ENCODE data around the gene TCF12.
"Not testable (repeated sequence)": the region's sequence is repeated elsewhere in the genome, so short reads cannot be mapped to it uniquely, and the experiment has no call there.

The TCF12 gene

DNA sequence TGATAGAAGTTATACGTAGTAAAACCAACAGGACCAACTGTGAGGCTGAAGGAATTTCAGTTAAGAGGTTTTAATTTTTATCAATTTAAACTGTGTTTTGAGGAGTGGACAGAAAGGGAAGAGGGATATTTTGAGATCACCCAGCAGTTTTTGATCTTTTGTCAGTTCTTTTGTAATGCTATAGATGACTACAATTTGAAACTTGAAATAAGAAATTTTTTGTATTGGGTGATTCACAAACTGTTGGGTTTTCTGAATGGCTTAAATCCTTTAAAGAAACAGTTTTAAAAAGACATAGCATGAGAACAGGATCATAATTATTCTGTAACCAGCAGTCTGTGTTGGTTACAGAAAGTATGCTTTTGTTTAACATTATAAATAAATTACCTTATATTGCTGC is 67.4 kb downstream of the TCF12 start:
- Histone ChIP-seq H3K27me3 (ENCODE audit: control insufficient read depth, insufficient read depth, low read length) (no peaks in the 10 kb centered on the region), H3K4me3 (ENCODE audit: low read depth, low read length) (no peak overlapping the region), H3K9me3 (ENCODE audit: control insufficient read depth, insufficient read depth, low read length) (no peaks in the 10 kb centered on the region), H3K36me3 (ENCODE audit: control insufficient read depth, insufficient read depth, low read length) (no peaks in the 10 kb centered on the region), H3K9ac (ENCODE audit: low read depth, low read length) (no peak overlapping the region), H3K4me1 (ENCODE audit: control insufficient read depth, insufficient read depth, low read length) (no peaks in the 10 kb centered on the region)

DNA sequence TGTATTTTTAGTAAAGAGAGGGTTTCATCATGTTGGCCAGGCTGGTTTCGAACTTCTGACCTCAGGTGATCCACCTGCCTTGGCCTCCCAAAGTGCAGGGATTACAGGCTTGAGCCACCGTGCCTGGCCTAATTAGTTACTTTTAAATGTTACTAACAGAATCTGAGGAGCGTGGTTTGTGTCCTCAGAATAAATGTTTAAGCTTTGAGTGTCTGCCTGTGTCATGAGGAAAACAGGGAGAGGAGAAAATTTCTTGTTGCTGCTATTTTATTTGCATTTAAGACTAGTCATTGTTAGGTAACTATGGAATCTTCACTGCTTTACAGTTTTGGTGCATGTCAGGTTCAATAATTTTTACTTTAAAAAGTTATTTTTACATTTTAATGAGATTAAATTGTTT is 68.8 kb downstream of the TCF12 start:
- Histone ChIP-seq H3K27me3 (ENCODE audit: control insufficient read depth, insufficient read depth, low read length) (no peaks in the 10 kb centered on the region), H3K9me3 (ENCODE audit: control insufficient read depth, insufficient read depth, low read length) (no peaks in the 10 kb centered on the region), H3K4me1 (ENCODE audit: control insufficient read depth, insufficient read depth, low read length) (no peaks in the 10 kb centered on the region), H3K4me3 (ENCODE audit: low read depth, low read length) (no peak overlapping the region), H3K36me3 (ENCODE audit: control insufficient read depth, insufficient read depth, low read length) (no peaks in the 10 kb centered on the region), H3K9ac (ENCODE audit: low read depth, low read length) (no peak overlapping the region)

DNA sequence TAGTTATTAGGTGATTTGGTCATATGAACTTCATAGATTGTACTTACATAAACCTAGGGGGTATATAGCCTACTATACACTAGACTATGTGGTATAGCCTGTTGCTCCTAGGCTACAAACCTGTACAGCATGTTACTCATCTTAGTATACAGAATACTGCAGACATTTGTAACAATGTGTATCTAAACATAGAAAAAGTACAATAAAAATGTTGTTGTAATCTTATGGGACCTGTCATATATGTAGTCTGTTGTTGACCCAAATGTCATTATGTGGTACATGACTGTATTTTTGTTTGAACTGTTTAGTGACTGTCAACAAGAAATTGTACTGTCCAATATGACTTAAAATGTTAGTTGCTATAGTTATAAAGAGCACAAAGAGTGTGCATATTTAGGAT is 69.8 kb downstream of the TCF12 start:
- no peaks in the 10 kb centered on the region for H3K9me3 ChIP-seq (ENCODE audit: control insufficient read depth, insufficient read depth, low read length)
- H3K4me3 ChIP-seq (ENCODE audit: low read depth, low read length), result no peak overlapping the region
- no peaks in the 10 kb centered on the region for H3K36me3 ChIP-seq (ENCODE audit: control insufficient read depth, insufficient read depth, low read length)
- no peak overlapping the region for H3K9ac ChIP-seq (ENCODE audit: low read depth, low read length)
- no peaks in the 10 kb centered on the region for H3K4me1 ChIP-seq (ENCODE audit: control insufficient read depth, insufficient read depth, low read length)
- H3K27me3 ChIP-seq (ENCODE audit: control insufficient read depth, insufficient read depth, low read length), result no peaks in the 10 kb centered on the region

DNA sequence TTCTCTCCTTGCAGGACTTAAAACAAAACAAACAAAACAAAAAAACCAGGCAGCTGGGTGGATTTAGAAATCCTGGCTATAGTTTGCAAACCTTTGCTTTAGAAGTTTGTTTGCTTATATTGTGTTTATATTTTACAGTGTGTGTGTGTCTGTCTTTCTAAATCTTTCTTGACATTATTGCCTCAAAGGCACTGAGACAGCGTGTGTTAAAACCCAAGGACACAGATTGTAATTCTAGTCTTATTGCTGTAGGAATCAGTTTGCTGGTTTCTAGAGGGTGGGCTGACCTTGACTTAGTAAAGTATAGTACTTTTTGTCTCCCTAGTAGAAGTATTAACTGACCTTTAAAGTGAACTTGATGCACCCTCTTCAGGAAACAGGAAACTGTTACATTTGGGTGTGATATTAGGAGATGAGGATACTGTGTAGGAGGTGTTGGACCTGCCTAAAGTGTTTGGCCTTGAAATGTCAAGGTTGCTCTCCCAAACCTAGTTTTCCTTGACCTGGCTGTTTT is 71.0 kb downstream of the TCF12 start:
- no peak overlapping the region for H3K4me3 ChIP-seq (ENCODE audit: low read depth, low read length)
- H3K4me1 ChIP-seq (ENCODE audit: control insufficient read depth, insufficient read depth, low read length), result no peaks in the 10 kb centered on the region
- H3K27me3 ChIP-seq (ENCODE audit: control insufficient read depth, insufficient read depth, low read length), result no peaks in the 10 kb centered on the region
- H3K9ac ChIP-seq (ENCODE audit: low read depth, low read length), result no peak overlapping the region
- no peaks in the 10 kb centered on the region for H3K9me3 ChIP-seq (ENCODE audit: control insufficient read depth, insufficient read depth, low read length)
- H3K36me3 ChIP-seq (ENCODE audit: control insufficient read depth, insufficient read depth, low read length), result no peaks in the 10 kb centered on the region

DNA sequence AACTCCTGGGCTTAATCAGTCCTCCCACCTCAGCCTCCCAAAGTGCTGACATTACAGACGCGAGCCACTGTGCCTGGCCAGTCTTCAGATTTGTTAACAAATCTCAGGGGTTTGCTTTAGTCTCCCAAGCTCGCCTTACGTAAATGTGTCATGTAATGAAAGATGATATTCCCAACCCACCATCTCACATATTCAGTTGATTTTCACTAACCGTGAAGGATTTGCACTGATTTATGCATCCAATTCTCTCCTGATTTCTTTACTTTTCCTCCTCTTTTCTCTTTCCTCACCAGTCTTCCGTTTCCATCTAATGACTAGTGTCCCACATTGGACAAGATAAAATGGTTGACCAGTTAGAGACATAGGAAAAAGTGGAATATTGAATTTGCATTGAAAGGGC is 72.6 kb downstream of the TCF12 start:
- no peaks in the 10 kb centered on the region for H3K4me1 ChIP-seq (ENCODE audit: control insufficient read depth, insufficient read depth, low read length)
- no peaks in the 10 kb centered on the region for H3K9me3 ChIP-seq (ENCODE audit: control insufficient read depth, insufficient read depth, low read length)
- no peak overlapping the region for H3K9ac ChIP-seq (ENCODE audit: low read depth, low read length)
- H3K27me3 ChIP-seq (ENCODE audit: control insufficient read depth, insufficient read depth, low read length), result no peaks in the 10 kb centered on the region
- no peak overlapping the region for H3K4me3 ChIP-seq (ENCODE audit: low read depth, low read length)
- no peaks in the 10 kb centered on the region for H3K36me3 ChIP-seq (ENCODE audit: control insufficient read depth, insufficient read depth, low read length)

DNA sequence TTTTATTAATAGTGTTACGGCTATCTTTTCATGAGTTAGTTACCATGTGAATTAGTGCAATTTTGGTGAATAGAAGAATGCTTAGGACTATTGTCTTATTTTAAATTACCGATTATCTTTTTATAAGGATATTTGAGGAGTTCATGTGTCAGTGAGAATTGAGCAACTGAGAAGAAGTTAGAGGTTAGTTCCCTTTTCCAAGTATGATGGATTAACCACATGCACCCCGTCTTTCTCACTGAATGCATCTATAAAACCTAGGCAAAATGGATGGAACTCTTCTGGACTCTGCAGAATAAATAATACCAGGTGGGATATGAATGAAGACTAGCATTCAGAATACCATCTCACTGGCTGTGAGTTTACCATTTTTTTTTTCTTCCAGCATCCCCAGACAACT is 74.3 kb downstream of the TCF12 start:
- Histone ChIP-seq H3K36me3 (ENCODE audit: control insufficient read depth, insufficient read depth, low read length) (no peaks in the 10 kb centered on the region), H3K9me3 (ENCODE audit: control insufficient read depth, insufficient read depth, low read length) (no peaks in the 10 kb centered on the region), H3K9ac (ENCODE audit: low read depth, low read length) (no peak overlapping the region), H3K4me3 (ENCODE audit: low read depth, low read length) (no peak overlapping the region), H3K4me1 (ENCODE audit: control insufficient read depth, insufficient read depth, low read length) (no peaks in the 10 kb centered on the region), H3K27me3 (ENCODE audit: control insufficient read depth, insufficient read depth, low read length) (no peaks in the 10 kb centered on the region)

DNA sequence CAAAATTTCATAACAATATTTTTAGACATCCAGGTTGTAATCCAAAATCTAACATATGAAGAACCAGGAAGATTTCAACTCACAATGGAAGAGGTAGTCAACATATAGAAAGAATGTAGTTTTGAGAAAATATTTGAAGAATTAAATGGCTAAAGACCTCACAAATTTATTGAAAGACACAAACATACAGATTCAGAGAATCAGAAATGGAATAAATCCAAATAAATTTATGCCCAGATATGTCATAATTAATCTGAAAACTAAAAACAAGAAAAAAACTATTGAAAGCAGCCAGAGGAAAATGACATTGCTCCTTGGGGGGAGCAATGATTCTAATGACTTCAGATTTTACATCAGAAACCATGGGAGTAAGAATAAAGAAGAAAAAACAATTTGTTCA is 75.8 kb downstream of the TCF12 start:
- no peaks in the 10 kb centered on the region for H3K9me3 ChIP-seq (ENCODE audit: control insufficient read depth, insufficient read depth, low read length)
- no peak overlapping the region for H3K4me3 ChIP-seq (ENCODE audit: low read depth, low read length)
- no peaks in the 10 kb centered on the region for H3K27me3 ChIP-seq (ENCODE audit: control insufficient read depth, insufficient read depth, low read length)
- H3K4me1 ChIP-seq (ENCODE audit: control insufficient read depth, insufficient read depth, low read length), result no peaks in the 10 kb centered on the region
- H3K9ac ChIP-seq (ENCODE audit: low read depth, low read length), result no peak overlapping the region
- no peaks in the 10 kb centered on the region for H3K36me3 ChIP-seq (ENCODE audit: control insufficient read depth, insufficient read depth, low read length)

DNA sequence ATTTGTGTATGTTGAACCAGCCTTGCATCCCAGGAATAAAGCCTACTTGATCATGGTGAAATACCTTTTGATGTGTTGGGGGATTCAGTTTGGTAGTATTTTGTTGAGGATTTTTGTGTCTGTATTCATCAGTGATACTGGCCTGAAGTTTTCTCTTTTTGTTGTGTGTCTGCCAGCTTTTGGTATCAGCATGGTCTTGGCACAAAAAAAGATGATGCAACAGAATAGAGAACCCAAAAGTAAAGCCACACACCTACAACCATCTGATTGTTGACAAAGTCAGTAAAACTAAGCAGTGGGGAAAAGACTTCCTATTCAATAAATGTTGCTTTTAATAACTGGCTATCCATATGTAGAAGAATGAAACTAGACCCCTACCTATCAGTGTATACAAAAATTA is 77.6 kb downstream of the TCF12 start:
- no peaks in the 10 kb centered on the region for H3K9me3 ChIP-seq (ENCODE audit: control insufficient read depth, insufficient read depth, low read length)
- H3K9ac ChIP-seq (ENCODE audit: low read depth, low read length), result no peak overlapping the region
- H3K27me3 ChIP-seq (ENCODE audit: control insufficient read depth, insufficient read depth, low read length), result no peaks in the 10 kb centered on the region
- H3K4me3 ChIP-seq (ENCODE audit: low read depth, low read length), result no peak overlapping the region
- H3K36me3 ChIP-seq (ENCODE audit: control insufficient read depth, insufficient read depth, low read length), result no peaks in the 10 kb centered on the region
- H3K4me1 ChIP-seq (ENCODE audit: control insufficient read depth, insufficient read depth, low read length), result no peaks in the 10 kb centered on the region

DNA sequence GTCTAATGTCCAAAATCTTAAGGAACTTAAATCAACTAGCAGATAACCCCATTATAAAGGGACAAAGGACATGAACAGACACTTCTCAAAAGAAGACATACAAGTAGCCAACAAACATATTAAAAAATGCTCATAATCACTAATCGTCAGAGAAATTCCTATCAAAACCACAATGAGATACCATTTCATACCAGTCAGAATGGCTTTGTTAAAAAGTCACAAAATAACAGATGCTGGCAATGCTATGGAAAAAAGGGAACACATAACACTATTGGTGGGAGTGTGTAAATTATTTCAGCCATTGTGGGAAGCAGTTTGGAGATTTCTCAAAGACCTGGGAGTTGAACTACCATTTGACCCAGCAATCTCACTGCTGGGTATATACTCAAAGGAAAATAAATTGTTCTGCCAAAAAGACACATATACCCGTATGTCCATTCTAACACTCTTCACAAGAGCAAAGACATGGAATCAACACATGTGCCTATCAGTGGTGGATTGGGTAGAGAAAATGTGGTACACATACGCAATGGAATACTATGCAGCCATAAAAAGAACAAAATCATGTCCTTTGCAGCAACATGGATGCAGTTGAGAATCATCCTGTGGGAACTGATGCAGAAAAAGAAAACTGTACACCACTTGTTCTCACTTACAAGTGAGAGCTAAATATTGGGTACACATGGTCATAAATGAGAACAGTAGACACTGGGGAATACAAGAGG is 78.5 kb downstream of the TCF12 start:
- no peaks in the 10 kb centered on the region for H3K27me3 ChIP-seq (ENCODE audit: control insufficient read depth, insufficient read depth, low read length)
- no peak overlapping the region for H3K4me3 ChIP-seq (ENCODE audit: low read depth, low read length)
- no peak overlapping the region for H3K9ac ChIP-seq (ENCODE audit: low read depth, low read length)
- H3K9me3 ChIP-seq (ENCODE audit: control insufficient read depth, insufficient read depth, low read length), result no peaks in the 10 kb centered on the region
- no peaks in the 10 kb centered on the region for H3K4me1 ChIP-seq (ENCODE audit: control insufficient read depth, insufficient read depth, low read length)
- H3K36me3 ChIP-seq (ENCODE audit: control insufficient read depth, insufficient read depth, low read length), result no peaks in the 10 kb centered on the region

DNA sequence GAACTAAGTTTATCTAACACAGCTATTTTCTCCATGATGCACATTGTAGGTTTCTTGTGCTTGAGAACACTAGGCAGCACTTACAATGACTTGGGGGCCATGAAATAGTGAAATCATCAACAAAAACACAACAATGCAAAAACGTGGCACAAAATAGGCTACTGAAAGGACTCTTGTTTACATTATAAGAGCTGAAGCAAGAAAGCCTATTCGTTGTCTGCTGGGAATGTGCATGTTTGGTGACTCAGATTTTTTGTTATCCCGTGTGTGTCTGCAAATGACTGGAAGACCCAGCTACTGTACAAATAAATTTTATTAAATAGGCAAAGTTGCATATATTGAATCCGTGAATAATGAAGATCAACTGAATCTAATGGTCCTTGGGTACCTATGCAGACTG is 85.0 kb downstream of the TCF12 start:
- H3K4me1 ChIP-seq (ENCODE audit: control insufficient read depth, insufficient read depth, low read length), result peaks cover 3% of the 10 kb centered on the region
- H3K9me3 ChIP-seq (ENCODE audit: control insufficient read depth, insufficient read depth, low read length), result no peaks in the 10 kb centered on the region
- H3K36me3 ChIP-seq (ENCODE audit: control insufficient read depth, insufficient read depth, low read length), result no peaks in the 10 kb centered on the region
- H3K4me3 ChIP-seq (ENCODE audit: low read depth, low read length), result no peak overlapping the region
- H3K27me3 ChIP-seq (ENCODE audit: control insufficient read depth, insufficient read depth, low read length), result no peaks in the 10 kb centered on the region
- H3K9ac ChIP-seq (ENCODE audit: low read depth, low read length), result no peak overlapping the region

DNA sequence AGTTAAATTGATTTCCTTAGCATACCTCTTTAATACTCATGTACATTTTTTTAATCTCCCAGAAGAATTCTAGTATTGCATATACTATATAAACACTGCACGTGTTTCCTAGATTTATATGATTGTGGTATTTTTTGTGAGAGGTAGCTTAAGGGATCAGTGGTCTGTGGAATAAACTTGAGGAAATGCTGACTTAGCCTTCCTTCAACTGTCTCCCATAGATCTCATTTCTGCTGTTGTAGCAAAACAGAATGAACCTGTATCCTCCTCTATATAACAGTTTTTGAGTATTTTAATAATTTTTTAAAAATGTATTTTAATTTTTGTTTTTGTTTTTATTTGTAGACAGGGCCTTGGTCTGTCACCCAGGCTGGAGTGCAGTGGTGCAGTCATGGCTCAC is 86.8 kb downstream of the TCF12 start:
- Histone ChIP-seq H3K27me3 (ENCODE audit: control insufficient read depth, insufficient read depth, low read length) (no peaks in the 10 kb centered on the region), H3K36me3 (ENCODE audit: control insufficient read depth, insufficient read depth, low read length) (no peaks in the 10 kb centered on the region), H3K9me3 (ENCODE audit: control insufficient read depth, insufficient read depth, low read length) (no peaks in the 10 kb centered on the region), H3K4me1 (ENCODE audit: control insufficient read depth, insufficient read depth, low read length) (peaks cover 3% of the 10 kb centered on the region), H3K4me3 (ENCODE audit: low read depth, low read length) (no peak overlapping the region), H3K9ac (ENCODE audit: low read depth, low read length) (no peak overlapping the region)

DNA sequence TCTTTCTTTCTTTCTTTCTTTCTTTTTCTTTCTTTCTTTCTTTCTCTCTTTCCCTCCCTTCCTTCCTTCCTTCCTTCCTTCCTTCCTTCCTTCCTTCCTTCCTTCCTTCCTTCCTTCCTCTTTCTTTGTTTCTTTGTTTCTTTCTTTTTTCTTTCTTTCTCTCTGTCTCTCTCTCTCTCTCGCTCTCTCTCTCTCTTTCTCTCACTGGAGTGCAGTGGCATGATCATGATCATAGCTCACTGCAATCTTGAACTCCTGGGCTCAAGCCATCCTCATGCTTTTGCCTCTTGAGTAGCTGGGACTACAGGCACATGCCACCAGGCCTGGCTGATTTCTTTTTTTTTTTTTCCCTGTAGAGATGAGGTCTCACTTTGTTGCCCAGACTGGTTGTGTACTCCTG is 89.4 kb downstream of the TCF12 start:
- not testable (repeated sequence) for H3K4me3 ChIP-seq (ENCODE audit: low read depth, low read length); H3K27me3 ChIP-seq (ENCODE audit: control insufficient read depth, insufficient read depth, low read length); H3K9ac ChIP-seq (ENCODE audit: low read depth, low read length); H3K36me3 ChIP-seq (ENCODE audit: control insufficient read depth, insufficient read depth, low read length); H3K9me3 ChIP-seq (ENCODE audit: control insufficient read depth, insufficient read depth, low read length); H3K4me1 ChIP-seq (ENCODE audit: control insufficient read depth, insufficient read depth, low read length)
